Measurements from ENCODE around the gene GINS3. TPM values are rescaled to one million over a fixed set of nuclear protein-coding genes. Genes with fewer than 3 reads are reported as not detected.

The GINS3 gene
- total RNA-seq, 4 donors from 2014 or later: 2.6 to 9.6 (median 6.8) TPM

DNA sequence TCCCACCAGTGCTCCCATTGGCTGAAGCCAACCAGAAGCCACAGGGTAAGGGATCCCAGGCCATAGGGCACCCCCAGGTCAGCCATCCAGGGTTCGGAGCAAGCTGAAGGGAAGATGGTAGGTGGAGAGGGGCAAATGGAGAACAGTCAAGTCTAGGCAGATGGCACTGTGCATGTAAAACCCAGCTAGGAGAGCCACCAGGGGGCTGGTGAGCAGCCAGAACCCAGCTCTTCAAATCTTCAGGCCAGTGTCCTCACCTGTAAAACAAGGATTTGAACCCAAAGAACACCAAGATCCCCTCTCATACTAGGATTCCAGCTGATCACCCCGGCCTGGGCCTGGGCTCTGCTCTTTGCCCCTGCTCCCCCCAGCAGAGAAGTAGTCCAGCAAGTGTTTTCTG, 43.5 kb downstream of the GINS3 start:
- 95% methylated on average over 2 of the region's 2 CpGs for WGBS
- H3K4me1 ChIP-seq: peaks cover 21% of the 10 kb centered on the region
- TF ChIP-seq, protein P1, sequence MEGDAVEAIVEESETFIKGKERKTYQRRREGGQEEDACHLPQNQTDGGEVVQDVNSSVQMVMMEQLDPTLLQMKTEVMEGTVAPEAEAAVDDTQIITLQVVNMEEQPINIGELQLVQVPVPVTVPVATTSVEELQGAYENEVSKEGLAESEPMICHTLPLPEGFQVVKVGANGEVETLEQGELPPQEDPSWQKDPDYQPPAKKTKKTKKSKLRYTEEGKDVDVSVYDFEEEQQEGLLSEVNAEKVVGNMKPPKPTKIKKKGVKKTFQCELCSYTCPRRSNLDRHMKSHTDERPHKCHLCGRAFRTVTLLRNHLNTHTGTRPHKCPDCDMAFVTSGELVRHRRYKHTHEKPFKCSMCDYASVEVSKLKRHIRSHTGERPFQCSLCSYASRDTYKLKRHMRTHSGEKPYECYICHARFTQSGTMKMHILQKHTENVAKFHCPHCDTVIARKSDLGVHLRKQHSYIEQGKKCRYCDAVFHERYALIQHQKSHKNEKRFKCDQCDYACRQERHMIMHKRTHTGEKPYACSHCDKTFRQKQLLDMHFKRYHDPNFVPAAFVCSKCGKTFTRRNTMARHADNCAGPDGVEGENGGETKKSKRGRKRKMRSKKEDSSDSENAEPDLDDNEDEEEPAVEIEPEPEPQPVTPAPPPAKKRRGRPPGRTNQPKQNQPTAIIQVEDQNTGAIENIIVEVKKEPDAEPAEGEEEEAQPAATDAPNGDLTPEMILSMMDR (IDR thresholded peaks at IDR 0.05): no peak
- TF ChIP-seq POLR2AphosphoS5 (IDR thresholded peaks at IDR 0.05): no peak
- no peak for TF ChIP-seq POLR2A (IDR thresholded peaks at IDR 0.05)
- TF ChIP-seq EP300 (IDR thresholded peaks at IDR 0.05): no peak
- no peak for DNase-seq (ENCODE audit: low spot score in 2 of 2)
- no peaks in the 10 kb centered on the region for H3K27me3 ChIP-seq
- no peaks in the 10 kb centered on the region for H3K36me3 ChIP-seq
- no peak overlapping the region for H3K4me3 ChIP-seq
- no peak overlapping the region for H3K27ac ChIP-seq
- no peaks in the 10 kb centered on the region for H3K9me3 ChIP-seq

DNA sequence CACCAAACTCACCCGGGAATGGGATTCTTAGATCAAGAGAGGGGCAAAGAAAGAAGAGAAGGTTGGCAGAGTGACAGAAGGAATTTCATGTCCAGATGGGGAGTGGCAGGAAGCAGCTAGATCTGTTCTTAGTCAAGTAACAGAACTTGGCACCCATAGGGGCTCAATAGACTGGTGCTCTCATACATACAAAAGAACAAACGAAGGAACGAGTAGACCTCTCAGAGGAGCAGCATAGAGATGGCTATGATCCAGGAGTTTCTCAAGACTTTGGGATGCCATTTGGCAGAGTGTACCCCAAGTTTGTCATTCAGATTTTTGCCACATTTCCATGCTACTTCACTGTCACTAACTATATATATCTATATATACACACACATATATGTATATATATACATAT, 47.9 kb downstream of the GINS3 start:
- WGBS: 75% methylated on average over 3 of the region's 3 CpGs
- TF ChIP-seq POLR2A (IDR thresholded peaks at IDR 0.05) (no peak), POLR2AphosphoS5 (IDR thresholded peaks at IDR 0.05) (no peak), EP300 (IDR thresholded peaks at IDR 0.05) (no peak)
- TF ChIP-seq, protein P1 (IDR thresholded peaks at IDR 0.05): no peak

DNA sequence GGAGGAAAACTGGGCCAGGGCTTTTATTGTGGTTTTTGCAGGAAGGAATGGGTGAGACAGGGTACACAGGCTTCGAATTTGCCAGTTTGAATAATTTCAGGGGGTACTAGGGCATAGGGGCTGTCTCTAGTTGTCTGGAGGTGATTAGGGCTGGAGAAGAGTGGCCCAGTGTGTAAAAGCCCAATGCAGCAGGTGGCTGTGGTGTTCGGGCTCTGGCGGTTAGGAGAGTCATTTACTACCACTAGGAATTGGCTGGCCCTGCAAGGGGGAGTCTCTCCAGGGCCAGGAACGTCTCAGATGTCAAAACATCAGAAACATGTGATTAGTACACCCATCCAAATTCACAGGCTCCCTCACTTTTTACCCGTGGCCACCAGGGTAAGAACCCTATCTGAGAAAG, 50.3 kb downstream of the GINS3 start:
- peaks cover 10% of the 10 kb centered on the region for H3K4me1 ChIP-seq
- TF ChIP-seq, protein P1 (IDR thresholded peaks at IDR 0.05): no peak
- TF ChIP-seq EP300 (IDR thresholded peaks at IDR 0.05): no peak
- TF ChIP-seq POLR2A (IDR thresholded peaks at IDR 0.05): no peak
- TF ChIP-seq POLR2AphosphoS5 (IDR thresholded peaks at IDR 0.05): no peak
- no peak overlapping the region for H3K27ac ChIP-seq
- no peaks in the 10 kb centered on the region for H3K27me3 ChIP-seq
- H3K9me3 ChIP-seq: no peaks in the 10 kb centered on the region
- WGBS: 36% methylated on average over 5 of the region's 5 CpGs
- no peak overlapping the region for H3K4me3 ChIP-seq
- no peak for DNase-seq (ENCODE audit: low spot score in 2 of 2)
- H3K36me3 ChIP-seq: no peaks in the 10 kb centered on the region

More for the DNA sequence above, 47.9 kb downstream of the GINS3 start:
- no peak for DNase-seq (ENCODE audit: low spot score in 2 of 2)
- H3K36me3 ChIP-seq: no peaks in the 10 kb centered on the region
- no peak overlapping the region for H3K4me3 ChIP-seq
- peaks cover 10% of the 10 kb centered on the region for H3K4me1 ChIP-seq
- H3K27ac ChIP-seq: no peak overlapping the region
- no peaks in the 10 kb centered on the region for H3K27me3 ChIP-seq
- no peaks in the 10 kb centered on the region for H3K9me3 ChIP-seq

DNA sequence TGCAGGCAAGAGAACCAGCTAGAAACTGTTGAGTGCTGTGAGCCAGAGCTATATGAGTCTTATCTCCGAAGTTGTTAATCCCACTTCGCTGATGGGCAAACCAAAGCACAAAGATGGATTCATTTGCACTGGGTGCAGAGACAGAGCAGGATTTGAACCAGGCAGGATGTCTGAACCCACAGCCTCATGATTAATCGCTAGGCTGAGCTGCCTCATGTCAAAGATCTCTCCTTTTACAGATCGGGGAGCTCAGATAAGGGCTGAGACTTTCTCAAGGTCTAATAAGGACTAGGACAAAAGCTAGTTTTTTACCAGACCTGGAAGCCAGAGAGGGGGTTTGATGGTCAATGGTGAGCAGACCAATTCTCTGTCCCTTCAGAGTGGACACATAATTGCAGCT, 51.5 kb downstream of the GINS3 start:
- H3K4me1 ChIP-seq: peaks cover 15% of the 10 kb centered on the region
- no peak for DNase-seq (ENCODE audit: low spot score in 2 of 2)
- no peaks in the 10 kb centered on the region for H3K36me3 ChIP-seq
- H3K27me3 ChIP-seq: no peaks in the 10 kb centered on the region
- WGBS: 45% methylated on average over 4 of the region's 4 CpGs
- H3K27ac ChIP-seq: no peak overlapping the region
- H3K4me3 ChIP-seq: no peak overlapping the region
- no peak for TF ChIP-seq POLR2AphosphoS5 (IDR thresholded peaks at IDR 0.05)
- no peak for TF ChIP-seq EP300 (IDR thresholded peaks at IDR 0.05)
- TF ChIP-seq, protein P1 (IDR thresholded peaks at IDR 0.05): no peak
- TF ChIP-seq POLR2A (IDR thresholded peaks at IDR 0.05): no peak
- H3K9me3 ChIP-seq: no peaks in the 10 kb centered on the region

DNA sequence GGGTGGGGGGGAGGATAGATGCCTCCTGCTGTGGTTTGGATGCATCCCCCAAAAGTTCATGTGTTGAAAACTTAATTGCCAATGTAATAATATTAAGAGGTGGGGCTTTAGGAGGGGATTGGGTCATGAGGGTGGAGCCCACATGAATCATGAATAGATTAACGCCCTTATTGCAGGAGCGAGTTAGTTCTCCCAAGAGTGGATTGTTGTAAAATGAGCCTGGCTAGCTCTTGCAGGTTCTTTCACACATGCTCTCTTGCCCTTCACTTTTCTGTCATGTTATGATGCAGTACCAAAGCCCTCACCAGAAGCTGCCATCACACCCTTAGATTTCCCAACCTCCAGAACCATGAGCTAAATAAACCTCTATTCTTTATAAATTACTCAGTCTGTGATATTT, 52.0 kb downstream of the GINS3 start:
- 65% methylated on average over 2 of the region's 2 CpGs for WGBS
- Histone ChIP-seq H3K36me3 (no peaks in the 10 kb centered on the region), H3K27me3 (no peaks in the 10 kb centered on the region), H3K4me3 (no peak overlapping the region), H3K9me3 (no peaks in the 10 kb centered on the region), H3K4me1 (peaks cover 20% of the 10 kb centered on the region), H3K27ac (no peak overlapping the region)
- no peak for TF ChIP-seq EP300 (IDR thresholded peaks at IDR 0.05)
- TF ChIP-seq, protein P1 (IDR thresholded peaks at IDR 0.05): no peak
- TF ChIP-seq POLR2AphosphoS5 (IDR thresholded peaks at IDR 0.05): no peak
- no peak for TF ChIP-seq POLR2A (IDR thresholded peaks at IDR 0.05)
- DNase-seq (ENCODE audit: low spot score in 2 of 2): no peak

Measured in suprapubic skin (tissue), 4 donors.